B cell (primary cell): ENCODE measurements around the gene CDRT15. TPM values are rescaled to one million over a fixed set of nuclear protein-coding genes. Genes with fewer than 3 reads are reported as not detected.

Experiments used
- ATAC-seq: fragments of 200-7000 bp; cut with Tn5 transposase; one replicate; pipeline ENCODE4 v1.10.0; 2021; ENCODE audit warnings: low read depth, mild to moderate bottlenecking, moderate number of reproducible peaks, moderate library complexity
- CTCF ChIA-PET: fragments of 350-600 bp; sonication (Branson Sonifier 250); formaldehyde crosslinking; loops from one replicate; lab custom pipeline; 2021; ENCODE audit warnings: antibody characterized with exemption, inconsistent platforms; lab: Charles Lee
- POLR2A ChIA-PET: fragments of 350-600 bp; sonication (Branson Sonifier 250); formaldehyde crosslinking; loops from one replicate; lab custom pipeline; 2021; ENCODE audit warnings: antibody characterized with exemption; lab: Charles Lee
- DNase-seq: peaks from one replicate; pipeline ENCODE4 v3.0.0; 2013
- H2AFZ ChIP-seq: 2 replicates; pipeline ENCODE4 v1.6.1; 2012; ENCODE audit warnings: mild to moderate bottlenecking, low read depth, low read length; ENCODE audit not compliant: insufficient read depth, poor library complexity, severe bottlenecking
- H3K27ac ChIP-seq, 2 donors: 1 replicate in 1 of 2; 2 replicates in 1 of 2; pipeline ENCODE4 v1.5.1; 2012 to 2013; ENCODE audit warnings: low read length in 2 of 2, mild to moderate bottlenecking in 2 of 2, moderate library complexity in 1 of 2
- H3K27me3 ChIP-seq, 4 experiments: fragments of 200-600 bp in 1 of 4; sonication (generic) in 1 of 4; replicated peaks in 1 of 4; 1 replicate in 2 of 4; 2 replicates in 2 of 4; pipeline versions ENCODE4 v1.6.1 to v1.7.0; 2013 to 2016; ENCODE audit warnings: low read length in 3 of 4, mild to moderate bottlenecking in 2 of 4, mixed read lengths in 1 of 4, moderate library complexity in 1 of 4; ENCODE audit not compliant: insufficient read depth in 4 of 4, control insufficient read depth in 3 of 4; ENCODE audit errors: control extremely low read depth in 1 of 4
- H3K36me3 ChIP-seq, 2 experiments: replicated peaks in 1 of 2; 1 replicate in 1 of 2; 2 replicates in 1 of 2; pipeline versions ENCODE4 v1.6.1 to v1.7.1; 2013; ENCODE audit warnings: low read length in 1 of 2; ENCODE audit not compliant: insufficient read depth in 2 of 2, control insufficient read depth in 1 of 2; ENCODE audit errors: control extremely low read depth in 1 of 2, extremely low read depth in 1 of 2
- H3K4me1 ChIP-seq, 2 donors: fragments of 200-600 bp in 1 of 2; sonication (generic) in 1 of 2; 1 replicate in 1 of 2; 2 replicates in 1 of 2; pipeline versions ENCODE4 v1.5.1 to v1.6.1; 2013 to 2017; ENCODE audit warnings: low read length in 2 of 2; ENCODE audit not compliant: control insufficient read depth in 2 of 2, insufficient read depth in 2 of 2
- H3K4me2 ChIP-seq: replicated peaks from 2 replicates; pipeline ENCODE3; 2012; ENCODE audit warnings: mild to moderate bottlenecking, low read depth, low read length; ENCODE audit not compliant: poor library complexity, severe bottlenecking
- H3K4me3 ChIP-seq, 5 experiments: fragments of 200-600 bp in 1 of 5; sonication (generic) in 1 of 5; 1 replicate in 3 of 5; 2 replicates in 2 of 5; pipeline versions ENCODE4 v1.5.1 to v1.7.0; 2011 to 2016; ENCODE audit warnings: low read length in 4 of 5, mild to moderate bottlenecking in 4 of 5, low read depth in 2 of 5, control low read depth in 1 of 5, moderate library complexity in 1 of 5; ENCODE audit not compliant: insufficient read depth in 1 of 5; ENCODE audit errors: control extremely low read depth in 1 of 5, extremely low read depth in 1 of 5
- H3K79me2 ChIP-seq: fragments of 200-600 bp; sonication (generic); one replicate; pipeline ENCODE4 v1.6.0; 2016; ENCODE audit warnings: low read length; ENCODE audit not compliant: control insufficient read depth, insufficient read depth
- H3K9ac ChIP-seq: fragments of 200-600 bp; sonication (generic); 2 replicates; pipeline ENCODE4 v1.6.1; 2017; ENCODE audit warnings: mild to moderate bottlenecking, low read length, moderate library complexity
- H3K9me3 ChIP-seq, 3 donors: one replicate each; pipeline versions ENCODE4 v1.6.1 to v1.7.1; 2013; ENCODE audit warnings: low read length in 2 of 3; ENCODE audit not compliant: control insufficient read depth in 2 of 3, insufficient read depth in 1 of 3; ENCODE audit errors: control extremely low read depth in 1 of 3
- H4K20me1 ChIP-seq: 2 replicates; pipeline ENCODE4 v1.6.0; 2012; ENCODE audit warnings: mild to moderate bottlenecking, low read length; ENCODE audit not compliant: insufficient read depth, control insufficient read depth, poor library complexity, severe bottlenecking
- H3K27ac Mint-ChIP-seq: one replicate; pipeline ENCODE4 v1.8.0; 2021; ENCODE audit warnings: mixed read lengths
- H3K27me3 Mint-ChIP-seq: one replicate; pipeline ENCODE4 v1.8.0; 2021; ENCODE audit warnings: mixed read lengths
- H3K4me1 Mint-ChIP-seq: one replicate; pipeline ENCODE4 v1.8.0; 2021; ENCODE audit warnings: mixed read lengths
- H3K4me3 Mint-ChIP-seq: one replicate; pipeline ENCODE4 v1.8.0; 2021; ENCODE audit warnings: mixed read lengths
- H3K9me3 Mint-ChIP-seq: one replicate; pipeline ENCODE4 v1.8.0; 2022; ENCODE audit warnings: mixed read lengths; ENCODE audit not compliant: insufficient read depth
- CTCF ChIP-seq: fragments of 200-600 bp; IDR thresholded peaks from one replicate; pipeline ENCODE4 v1.8.0; 2022; ENCODE audit warnings: antibody characterized with exemption, mild to moderate bottlenecking
- EZH2 ChIP-seq: IDR thresholded peaks from 2 replicates; pipeline ENCODE4 v1.6.1; 2012; ENCODE audit warnings: borderline replicate concordance, low read depth, mild to moderate bottlenecking, moderate library complexity, low read length; ENCODE audit not compliant: insufficient read depth, poor library complexity, severe bottlenecking
- WGBS: methylation state at CpG from one replicate; pipeline ENCODE4 v1.1.5; 2013; ENCODE audit warnings: missing lambda C conversion rate; ENCODE audit not compliant: insufficient coverage; 5-methylcytosine and 5-hydroxymethylcytosine counted together
- intact Hi-C: fragments of 100-400 bp; cut with micrococcal nuclease; formaldehyde crosslinking; loops from one replicate; pipeline ENCODE4 v1.10.0; 2022
- polyA plus RNA-seq: library from polyadenylated mRNA; depleted of rRNA; stranded (reverse); fragments of >200 nt; gene quantifications from 2 replicates; pipeline ENCODE4 v1.2.3, GENCODE V29; 2012
- total RNA-seq, 2 donors: library from RNA; stranded (reverse); fragments of 120-200 nt in 1 of 2; gene quantifications; 1 replicate in 1 of 2; 2 replicates in 1 of 2; pipeline versions ENCODE4 v1.2.3 to v1.2.4, GENCODE V29; 2013 to 2022

CDRT15 gene
- total and polyA plus RNA-seq, 2 donors (not counting 1 experiment from before 2014, with no cell fraction given) = not detected

DNA sequence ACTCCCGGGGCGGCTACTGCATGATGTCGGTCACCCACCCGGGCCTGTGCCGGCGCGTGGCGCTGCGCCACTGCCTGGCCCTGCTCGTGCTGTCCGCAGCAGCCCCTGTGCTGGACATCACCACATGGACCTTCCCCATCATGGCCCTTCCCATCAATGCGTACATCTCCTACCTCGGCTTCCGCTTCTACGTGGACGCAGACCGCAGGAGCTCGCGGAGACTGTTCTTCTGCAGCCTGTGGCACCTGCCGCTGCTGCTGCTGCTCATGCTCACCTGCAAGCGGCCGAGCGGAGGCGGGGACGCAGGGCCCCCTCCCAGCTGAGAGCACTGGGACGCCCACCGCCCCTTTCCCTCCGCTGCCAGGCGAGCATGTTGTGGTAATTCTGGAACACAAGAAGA is 29.8 kb downstream of the CDRT15 start:
- peaks cover 0 to 5% (median 4%) of the 10 kb centered on the region in 3 donors for H3K9me3 ChIP-seq
- 95% methylated on average over 23 of the region's 29 CpGs for WGBS
- H3K36me3 ChIP-seq = peaks cover 0 to 24% of the 10 kb centered on the region in 2 experiments
- H3K4me3 ChIP-seq = no peak overlapping the region
- peaks cover 3% of the 10 kb centered on the region for H3K9me3 Mint-ChIP-seq
- no peaks in the 10 kb centered on the region for H3K4me1 Mint-ChIP-seq
- H3K27me3 ChIP-seq = peaks cover 0 to 13% (median 0%) of the 10 kb centered on the region in 4 experiments
- ChIA-PET POLR2A (no interaction called here), CTCF (no interaction called here)
- no peak overlapping the region for H3K4me2 ChIP-seq
- no peak overlapping the region for H3K27ac Mint-ChIP-seq
- H3K9ac ChIP-seq = no peak overlapping the region
- H2AFZ ChIP-seq = no peak overlapping the region
- intact Hi-C loops = no loop called here
- no peak overlapping the region for H3K27ac ChIP-seq
- no peaks in the 10 kb centered on the region for H4K20me1 ChIP-seq
- no peak for ATAC-seq
- no peak for DNase-seq
- H3K4me1 ChIP-seq = no peaks in the 10 kb centered on the region
- no peak overlapping the region for H3K4me3 Mint-ChIP-seq
- no peaks in the 10 kb centered on the region for H3K79me2 ChIP-seq
- no peaks in the 10 kb centered on the region for H3K27me3 Mint-ChIP-seq
- TF ChIP-seq CTCF (no peak), EZH2 (no peak)

- peaks cover 0 to 5% (median 0%) of the 10 kb centered on the region in 4 experiments for H3K27me3 ChIP-seq
- no peaks in the 10 kb centered on the region for H3K9me3 ChIP-seq
- CTCF ChIA-PET = no interaction called here
- 88% methylated on average over 13 of the region's 13 CpGs for WGBS
- no peak overlapping the region for H3K4me3 ChIP-seq
- no peak overlapping the region for H3K4me3 Mint-ChIP-seq
- no peak for TF ChIP-seq CTCF
- no peak for TF ChIP-seq EZH2
- H3K4me2 ChIP-seq = no peak overlapping the region
- POLR2A ChIA-PET = no interaction called here
- intact Hi-C loops = no loop called here
- H3K4me1 Mint-ChIP-seq = no peaks in the 10 kb centered on the region
- no peaks in the 10 kb centered on the region for H3K4me1 ChIP-seq
- DNase-seq (no peak), ATAC-seq (no peak)
- H3K36me3 ChIP-seq = peaks cover 0 to 24% of the 10 kb centered on the region in 2 experiments
- H3K27me3 Mint-ChIP-seq = no peaks in the 10 kb centered on the region
- no peak overlapping the region for H3K27ac Mint-ChIP-seq
- H3K27ac ChIP-seq = no peak overlapping the region
- no peak overlapping the region for H3K9ac ChIP-seq
- H3K9me3 Mint-ChIP-seq = peaks cover under 1% of the 10 kb centered on the region
- no peak overlapping the region for H2AFZ ChIP-seq
- H4K20me1 ChIP-seq = no peaks in the 10 kb centered on the region
- H3K79me2 ChIP-seq = no peaks in the 10 kb centered on the region
Measured at GRCh38 chr17:14205992-14206461, 30.6 kb downstream of the CDRT15 start.
